WTC11 (cell line): ENCODE results near the gene PRM2. TPM values are rescaled to one million over a fixed set of nuclear protein-coding genes. Genes with fewer than 3 reads are reported as not detected.
"Not testable (repeated sequence)": the region's sequence is repeated elsewhere in the genome, so short reads cannot be mapped to it uniquely, and the experiment has no call there.

Source experiments
- ATAC-seq: fragments of 200-7000 bp; cut with Tn5 transposase; 2 replicates; pipeline ENCODE4 v1.10.0; 2021; ENCODE audit warnings: mild to moderate bottlenecking, moderate library complexity
- CTCF ChIA-PET: fragments of 300-600 bp; sonication (Branson Sonifier 250); formaldehyde crosslinking; loops from one replicate; lab custom pipeline; 2021; ENCODE audit warnings: antibody characterized with exemption; lab: Charles Lee
- POLR2A ChIA-PET: fragments of 350-600 bp; sonication (Branson Sonifier 250); formaldehyde crosslinking; loops from one replicate; lab custom pipeline; 2021; ENCODE audit warnings: antibody characterized with exemption; lab: Charles Lee
- DNase-seq: peaks from one replicate; pipeline ENCODE4 v3.0.0; 2021; ENCODE audit warnings: low spot score
- H3K27ac Mint-ChIP-seq: 2 replicates; pipeline ENCODE4 v1.8.0; 2021; ENCODE audit warnings: mixed read lengths
- H3K27me3 Mint-ChIP-seq: 2 replicates; pipeline ENCODE4 v1.8.0; 2021; ENCODE audit warnings: low read depth, mild to moderate bottlenecking, moderate library complexity, mixed read lengths
- H3K36me3 Mint-ChIP-seq: 2 replicates; pipeline ENCODE4 v1.8.0; 2021; ENCODE audit warnings: mixed read lengths
- H3K4me1 Mint-ChIP-seq: 2 replicates; pipeline ENCODE4 v1.8.0; 2022; ENCODE audit warnings: mixed read lengths
- H3K4me3 Mint-ChIP-seq: 2 replicates; pipeline ENCODE4 v1.8.0; 2021; ENCODE audit warnings: mild to moderate bottlenecking, moderate library complexity, mixed read lengths
- H3K9me3 Mint-ChIP-seq: 2 replicates; pipeline ENCODE4 v1.8.0; 2021; ENCODE audit warnings: mixed read lengths
- CDX4 ChIP-seq: fragments of 250-450 bp; sonication (Bioruptor Pico); IDR thresholded peaks from 2 replicates; pipeline ENCODE4 v1.9.0; 2021; ENCODE audit warnings: moderate library complexity, mild to moderate bottlenecking, inconsistent platforms, borderline replicate concordance
- E2F1 ChIP-seq: sonication (generic); formaldehyde crosslinking; IDR thresholded peaks from 2 replicates; pipeline ENCODE4 v1.8.0; 2022; ENCODE audit warnings: mild to moderate bottlenecking, missing genetic modification reagents
- ETV6 ChIP-seq: sonication (generic); formaldehyde crosslinking; IDR thresholded peaks from 2 replicates; pipeline ENCODE4 v1.8.1; 2022; ENCODE audit warnings: mild to moderate bottlenecking, missing genetic modification reagents
- FOXK1 ChIP-seq: sonication (generic); formaldehyde crosslinking; IDR thresholded peaks from 2 replicates; pipeline ENCODE4 v1.8.0; 2022; ENCODE audit warnings: mild to moderate bottlenecking, moderate library complexity, missing genetic modification reagents
- FOXP4 ChIP-seq: sonication (generic); formaldehyde crosslinking; IDR thresholded peaks from 2 replicates; pipeline ENCODE4 v1.8.0; 2022; ENCODE audit warnings: mild to moderate bottlenecking, missing genetic modification reagents
- GABPB1 ChIP-seq: sonication (generic); formaldehyde crosslinking; IDR thresholded peaks from 2 replicates; pipeline ENCODE4 v1.8.1; 2023; ENCODE audit warnings: mild to moderate bottlenecking, missing genetic modification reagents
- GTF2I ChIP-seq: fragments of 250-450 bp; sonication (Bioruptor Pico); conservative IDR thresholded peaks from 2 replicates; pipeline ENCODE4 v1.4.0; 2021; ENCODE audit warnings: mild to moderate bottlenecking
- MAX ChIP-seq: sonication (generic); formaldehyde crosslinking; IDR thresholded peaks from 2 replicates; pipeline ENCODE4 v1.8.0; 2022; ENCODE audit warnings: mild to moderate bottlenecking, missing genetic modification reagents
- NFYB ChIP-seq: sonication (generic); formaldehyde crosslinking; conservative IDR thresholded peaks from 2 replicates; pipeline ENCODE4 v1.8.0; 2022; ENCODE audit warnings: low read depth, missing genetic modification reagents
- OVOL2 ChIP-seq: fragments of 250-450 bp; sonication (Bioruptor Pico); IDR thresholded peaks from 2 replicates; pipeline ENCODE4 v1.9.0; 2021; ENCODE audit warnings: mild to moderate bottlenecking, borderline replicate concordance
- TCF7 ChIP-seq: sonication (generic); formaldehyde crosslinking; IDR thresholded peaks from 2 replicates; pipeline ENCODE4 v1.8.0; 2022; ENCODE audit warnings: mild to moderate bottlenecking, low read depth, missing genetic modification reagents, moderate library complexity
- TEAD1 ChIP-seq: sonication (generic); formaldehyde crosslinking; IDR thresholded peaks from 2 replicates; pipeline ENCODE4 v1.8.0; 2022; ENCODE audit warnings: mild to moderate bottlenecking, missing genetic modification reagents
- USF1 ChIP-seq: sonication (generic); formaldehyde crosslinking; IDR thresholded peaks from 2 replicates; pipeline ENCODE4 v1.8.0; 2022; ENCODE audit warnings: mild to moderate bottlenecking, missing genetic modification reagents
- USF2 ChIP-seq: sonication (generic); formaldehyde crosslinking; IDR thresholded peaks from 2 replicates; pipeline ENCODE4 v1.8.1; 2023; ENCODE audit warnings: mild to moderate bottlenecking, missing genetic modification reagents, moderate library complexity
- ZBTB21 ChIP-seq: sonication (generic); formaldehyde crosslinking; IDR thresholded peaks from 2 replicates; pipeline ENCODE4 v1.8.1; 2023; ENCODE audit warnings: mild to moderate bottlenecking, missing genetic modification reagents, borderline replicate concordance
- ZNF121 ChIP-seq: sonication (generic); formaldehyde crosslinking; IDR thresholded peaks from 2 replicates; pipeline ENCODE4 v1.8.0; 2023; ENCODE audit warnings: missing genetic modification reagents
- ZNF232 ChIP-seq: sonication (generic); formaldehyde crosslinking; IDR thresholded peaks from 2 replicates; pipeline ENCODE4 v1.8.0; 2022; ENCODE audit warnings: mild to moderate bottlenecking, missing genetic modification reagents
- total RNA-seq: library from RNA; stranded (reverse); gene quantifications from 3 replicates; pipeline ENCODE4 v1.2.3, GENCODE V29; 2021

The PRM2 gene
- total RNA-seq, 1 experiment from 2014 or later = not detected

GRCh38 chr16:11298950-11299547, 22.8 kb upstream of the PRM2 start:
- ChIA-PET CTCF (interaction anchor here (2.7 to 3.4 kb wide), 2 partner anchors 42 to 73 kb away, joined by 15 to 29 read pairs; partner anchors contain the start of gene SOCS1), POLR2A (interaction anchor here (1.4 kb wide), 1 partner anchor 43 kb away, joined by 6 read pairs; the partner anchor contains the start of gene SOCS1)
- peak overlapping the region; percentile 37; the same call in 1 of the 2 replicates for H3K27ac Mint-ChIP-seq
- DNase-seq, H3K9me3 Mint-ChIP-seq, H3K4me3 Mint-ChIP-seq, H3K36me3 Mint-ChIP-seq, ATAC-seq, H3K27me3 Mint-ChIP-seq: not testable (repeated sequence)
- peaks cover 38% of the 10 kb centered on the region for H3K4me1 Mint-ChIP-seq

GRCh38 chr16:11298143-11298900, 22.0 kb upstream of the PRM2 start:
- TF ChIP-seq NFYB (CRISPR knock-in tag) (no peak), ZNF232 (no peak), OVOL2 (CRISPR knock-in tag) (no peak), CDX4 (CRISPR knock-in tag) (no peak), E2F1 (no peak), ZNF121 (CRISPR knock-in tag) (peak; percentile 93)
- no peaks in the 10 kb centered on the region for H3K36me3 Mint-ChIP-seq
- ATAC-seq = no peak
- peaks cover 32% of the 10 kb centered on the region for H3K4me1 Mint-ChIP-seq
- no peaks in the 10 kb centered on the region for H3K9me3 Mint-ChIP-seq
- CTCF ChIA-PET = interaction anchor here (0.7 to 3.4 kb wide), 8 partner anchors 10 to 73 kb away, joined by 3 to 29 read pairs (median 4); partner anchors contain the start of gene SOCS1
- no peak overlapping the region for H3K4me3 Mint-ChIP-seq
- no peaks in the 10 kb centered on the region for H3K27me3 Mint-ChIP-seq
- no peak for DNase-seq
- POLR2A ChIA-PET = interaction anchor here (0.7 to 1.4 kb wide), 4 partner anchors 14 to 42 kb away, joined by 3 to 6 read pairs (median 3); partner anchors contain the start of gene SOCS1
- H3K27ac Mint-ChIP-seq = no peak overlapping the region

GRCh38 chr16:11297492-11298142, 21.3 kb upstream of the PRM2 start:
- ATAC-seq (peak; percentile 87), DNase-seq (peak; percentile 69)
- peak; percentile 73; the same call in 1 of the 2 replicates for TF ChIP-seq FOXP4 (CRISPR knock-in tag)
- 0 out of 2 replicates have a peak, but pooled peaks have one; percentile 53 for TF ChIP-seq GABPB1 (CRISPR knock-in tag)
- no peak for TF ChIP-seq GTF2I (CRISPR knock-in tag)
- 0 out of 2 replicates have a peak, but pooled peaks have one; percentile 74 for TF ChIP-seq ETV6 (CRISPR knock-in tag)
- TF ChIP-seq TEAD1 = peak; percentile 47; the same call in 1 of the 2 replicates
- peak; percentile 38; the same call in 1 of the 2 replicates for TF ChIP-seq FOXK1 (CRISPR knock-in tag)
- peak; percentile 85 for TF ChIP-seq USF2
- peak; percentile 78 for TF ChIP-seq MAX (CRISPR knock-in tag)
- TF ChIP-seq TCF7 (CRISPR knock-in tag) = no peak
- no peak for TF ChIP-seq OVOL2 (CRISPR knock-in tag)
- TF ChIP-seq USF1 (CRISPR knock-in tag) = peak; percentile 82
- TF ChIP-seq ZBTB21 = peak; percentile 62; the same call in 1 of the 2 replicates
- no peak overlapping the region for H3K4me3 Mint-ChIP-seq
- H3K36me3 Mint-ChIP-seq = no peaks in the 10 kb centered on the region
- CTCF ChIA-PET = interaction anchor here (0.7 to 3.4 kb wide), 12 partner anchors 10 to 314 kb away, joined by 3 to 29 read pairs (median 3); partner anchors contain the start of gene SOCS1
- H3K27me3 Mint-ChIP-seq = no peaks in the 10 kb centered on the region; the same call in 1 of the 2 replicates
- peaks cover 33% of the 10 kb centered on the region for H3K4me1 Mint-ChIP-seq
- no peak overlapping the region for H3K27ac Mint-ChIP-seq
- POLR2A ChIA-PET = interaction anchor here (0.9 to 1.4 kb wide), 3 partner anchors 15 to 42 kb away, joined by 3 to 6 read pairs (median 3); partner anchors contain the start of gene SOCS1
- no peaks in the 10 kb centered on the region for H3K9me3 Mint-ChIP-seq
